NOMO-1 treated with DMSO at 0.1 percent for 48 hours (cell line): Measurements from ENCODE around the gene PRDM1.

Experiments
- DNase-seq: peaks from one replicate; lab custom pipeline; 2025; ENCODE audit not compliant: unreplicated experiment; lab: John Stamatoyannopoulos, UW

PRDM1 gene

GRCh38 chr6:106094964-106095335 is 8.8 kb downstream of the PRDM1 start:
- DNase-seq = no peak

GRCh38 chr6:106097411-106098231 is 11.5 kb downstream of the PRDM1 start:
- DNase-seq = peak; percentile 84

GRCh38 chr6:106098383-106099234 is 12.5 kb downstream of the PRDM1 start:
- peak; percentile 28 for DNase-seq

- no peak for DNase-seq
Observed at GRCh38 chr6:106099235-106099537, 13.1 kb downstream of the PRDM1 start.

GRCh38 chr6:106100755-106101154 is 14.6 kb downstream of the PRDM1 start:
- no peak for DNase-seq

GRCh38 chr6:106101466-106101865 is 15.3 kb downstream of the PRDM1 start:
- no peak for DNase-seq

- no peak for DNase-seq
Observed at GRCh38 chr6:106102034-106102433, 15.9 kb downstream of the PRDM1 start.

- no peak for DNase-seq
Observed at GRCh38 chr6:106102967-106103727, 17.0 kb downstream of the PRDM1 start.

GRCh38 chr6:106103728-106104109 is 17.6 kb downstream of the PRDM1 start:
- no peak for DNase-seq

- no peak for DNase-seq
Observed at GRCh38 chr6:106104476-106104875, 18.3 kb downstream of the PRDM1 start.

GRCh38 chr6:106104941-106105340 is 18.8 kb downstream of the PRDM1 start:
- no peak for DNase-seq

- no peak for DNase-seq
Observed at GRCh38 chr6:106105493-106105892, 19.4 kb downstream of the PRDM1 start.

GRCh38 chr6:106106276-106107042 is 20.3 kb downstream of the PRDM1 start:
- DNase-seq = no peak

GRCh38 chr6:106107043-106107613 is 21.0 kb downstream of the PRDM1 start:
- no peak for DNase-seq

- no peak for DNase-seq
Observed at GRCh38 chr6:106108129-106108528, 22.0 kb downstream of the PRDM1 start.

GRCh38 chr6:106109029-106109428 is 22.9 kb downstream of the PRDM1 start:
- no peak for DNase-seq

- DNase-seq = no peak
Observed at GRCh38 chr6:106110164-106110826, 24.2 kb downstream of the PRDM1 start.

GRCh38 chr6:106112433-106112832 is 26.3 kb downstream of the PRDM1 start:
- DNase-seq = peak; percentile 10

GRCh38 chr6:106113256-106113959 is 27.3 kb downstream of the PRDM1 start:
- DNase-seq = no peak
